ENCODE measurements around the gene MCM10. TPM values are rescaled to one million over a fixed set of nuclear protein-coding genes. Genes with fewer than 3 reads are reported as not detected.
"Not testable (repeated sequence)": the region's sequence is repeated elsewhere in the genome, so short reads cannot be mapped to it uniquely, and the experiment has no call there.

MCM10 gene
- total RNA-seq, 1 donor from 2014 or later, result 76.3 TPM

DNA sequence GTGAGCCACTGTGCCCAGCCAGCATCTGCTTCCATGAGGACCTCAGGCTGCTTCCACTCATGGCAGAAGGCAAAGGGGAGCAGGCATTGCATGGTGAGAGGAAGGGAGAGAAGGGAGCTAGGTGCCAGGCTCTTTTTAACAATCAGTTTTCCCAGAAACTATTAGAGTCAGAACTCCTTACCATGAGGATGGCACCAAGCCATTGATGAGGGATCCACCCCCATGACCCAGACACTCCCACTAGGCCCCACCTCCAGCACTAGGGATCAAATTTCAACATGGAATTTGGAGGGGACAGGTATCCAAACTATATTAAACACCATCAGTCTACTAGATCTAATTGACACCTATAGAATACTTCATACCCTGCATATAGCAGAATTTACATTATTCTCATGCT is 14.2 kb upstream of the MCM10 start:
- TF ChIP-seq, protein P1, sequence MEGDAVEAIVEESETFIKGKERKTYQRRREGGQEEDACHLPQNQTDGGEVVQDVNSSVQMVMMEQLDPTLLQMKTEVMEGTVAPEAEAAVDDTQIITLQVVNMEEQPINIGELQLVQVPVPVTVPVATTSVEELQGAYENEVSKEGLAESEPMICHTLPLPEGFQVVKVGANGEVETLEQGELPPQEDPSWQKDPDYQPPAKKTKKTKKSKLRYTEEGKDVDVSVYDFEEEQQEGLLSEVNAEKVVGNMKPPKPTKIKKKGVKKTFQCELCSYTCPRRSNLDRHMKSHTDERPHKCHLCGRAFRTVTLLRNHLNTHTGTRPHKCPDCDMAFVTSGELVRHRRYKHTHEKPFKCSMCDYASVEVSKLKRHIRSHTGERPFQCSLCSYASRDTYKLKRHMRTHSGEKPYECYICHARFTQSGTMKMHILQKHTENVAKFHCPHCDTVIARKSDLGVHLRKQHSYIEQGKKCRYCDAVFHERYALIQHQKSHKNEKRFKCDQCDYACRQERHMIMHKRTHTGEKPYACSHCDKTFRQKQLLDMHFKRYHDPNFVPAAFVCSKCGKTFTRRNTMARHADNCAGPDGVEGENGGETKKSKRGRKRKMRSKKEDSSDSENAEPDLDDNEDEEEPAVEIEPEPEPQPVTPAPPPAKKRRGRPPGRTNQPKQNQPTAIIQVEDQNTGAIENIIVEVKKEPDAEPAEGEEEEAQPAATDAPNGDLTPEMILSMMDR (conservative IDR thresholded peaks at IDR 0.05), result no peak
- Mint-ChIP-seq H3K36me3 (ENCODE audit: low read depth) (no peaks in the 10 kb centered on the region), H3K27ac (ENCODE audit: unreplicated experiment) (no peak overlapping the region), H3K4me3 (no peak overlapping the region), H3K4me1 (no peaks in the 10 kb centered on the region), H3K9me3 (peaks cover 6% of the 10 kb centered on the region), H3K27me3 (ENCODE audit: low read depth) (peaks cover 3% of the 10 kb centered on the region)
- DNase-seq (ENCODE audit: low read depth, low spot score), result no peak

- TF ChIP-seq, protein P1 (conservative IDR thresholded peaks at IDR 0.05), result no peak
- peaks cover 3% of the 10 kb centered on the region for H3K9me3 Mint-ChIP-seq
- peaks cover 3% of the 10 kb centered on the region for H3K27me3 Mint-ChIP-seq (ENCODE audit: low read depth)
- no peak for DNase-seq (ENCODE audit: low read depth, low spot score)
- no peaks in the 10 kb centered on the region for H3K4me1 Mint-ChIP-seq
- no peaks in the 10 kb centered on the region for H3K36me3 Mint-ChIP-seq (ENCODE audit: low read depth)
- no peak overlapping the region for H3K4me3 Mint-ChIP-seq
- H3K27ac Mint-ChIP-seq (ENCODE audit: unreplicated experiment), result no peak overlapping the region
Measured at GRCh38 chr10:13152296-13152695, 9.1 kb upstream of the MCM10 start.

DNA sequence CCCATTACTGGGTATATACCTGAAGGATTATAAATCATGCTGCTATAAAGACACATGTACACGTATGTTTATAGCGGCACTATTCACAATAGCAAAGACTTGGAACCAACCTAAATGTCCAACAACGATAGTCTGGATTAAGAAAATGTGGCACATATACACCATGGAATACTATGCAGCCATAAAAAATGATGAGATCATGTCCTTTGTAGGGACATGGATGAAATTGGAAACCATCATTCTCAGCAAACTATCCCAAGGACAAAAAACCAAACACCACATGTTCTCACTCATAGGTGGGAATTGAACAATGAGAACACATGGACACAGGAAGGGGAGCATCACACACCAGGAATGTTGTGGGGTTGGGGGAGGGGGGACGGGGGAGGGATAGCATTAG is 5.5 kb upstream of the MCM10 start:
- not testable (repeated sequence) for H3K36me3 Mint-ChIP-seq (ENCODE audit: low read depth); H3K27ac Mint-ChIP-seq (ENCODE audit: unreplicated experiment)

GRCh38 chr10:13158401-13158800 is 3.0 kb upstream of the MCM10 start:
- TF ChIP-seq, protein P1 (conservative IDR thresholded peaks at IDR 0.05), result no peak
- Mint-ChIP-seq H3K4me1 (peaks cover 18% of the 10 kb centered on the region), H3K36me3 (ENCODE audit: low read depth) (no peaks in the 10 kb centered on the region), H3K27me3 (ENCODE audit: low read depth) (no peaks in the 10 kb centered on the region), H3K27ac (ENCODE audit: unreplicated experiment) (no peak overlapping the region), H3K4me3 (no peak overlapping the region), H3K9me3 (no peaks in the 10 kb centered on the region)
- no peak for DNase-seq (ENCODE audit: low read depth, low spot score)

More for the DNA sequence above, 5.5 kb upstream of the MCM10 start:
- not testable (repeated sequence) for H3K27me3 Mint-ChIP-seq (ENCODE audit: low read depth); H3K4me1 Mint-ChIP-seq; DNase-seq (ENCODE audit: low read depth, low spot score); H3K9me3 Mint-ChIP-seq; H3K4me3 Mint-ChIP-seq

- Mint-ChIP-seq H3K36me3 (ENCODE audit: low read depth) (peaks cover 6% of the 10 kb centered on the region), H3K4me3 (peak overlapping the region; percentile 88), H3K27ac (ENCODE audit: unreplicated experiment) (peak overlapping the region; percentile 92), H3K9me3 (no peaks in the 10 kb centered on the region), H3K4me1 (peaks cover 26% of the 10 kb centered on the region), H3K27me3 (ENCODE audit: low read depth) (no peaks in the 10 kb centered on the region)
- DNase-seq (ENCODE audit: low read depth, low spot score), result peak; percentile 7
- TF ChIP-seq, protein P1 (conservative IDR thresholded peaks at IDR 0.05), result no peak
Measured at GRCh38 chr10:13161857-13162271, 506 bp downstream of the MCM10 start.

- Mint-ChIP-seq H3K27me3 (ENCODE audit: low read depth) (no peaks in the 10 kb centered on the region), H3K4me1 (peaks cover 26% of the 10 kb centered on the region), H3K27ac (ENCODE audit: unreplicated experiment) (no peak overlapping the region), H3K36me3 (ENCODE audit: low read depth) (peaks cover 6% of the 10 kb centered on the region), H3K4me3 (peak overlapping the region; percentile 71), H3K9me3 (no peaks in the 10 kb centered on the region)
- DNase-seq (ENCODE audit: low read depth, low spot score), result no peak
- TF ChIP-seq, protein P1 (conservative IDR thresholded peaks at IDR 0.05), result no peak
Measured at GRCh38 chr10:13163859-13164258, 2.5 kb downstream of the MCM10 start.

All from neural crest cell (in vitro differentiated cells).